CD4-positive, alpha-beta T cell treated with Interleukin-6 for 4 hours (primary cell): ENCODE results near the gene COBLL1.

ENCODE experiments used
- DNase-seq: peaks from one replicate; pipeline ENCODE4 v3.0.0-alpha.2; 2020; ENCODE audit warnings: mixed read lengths

COBLL1 gene

DNA sequence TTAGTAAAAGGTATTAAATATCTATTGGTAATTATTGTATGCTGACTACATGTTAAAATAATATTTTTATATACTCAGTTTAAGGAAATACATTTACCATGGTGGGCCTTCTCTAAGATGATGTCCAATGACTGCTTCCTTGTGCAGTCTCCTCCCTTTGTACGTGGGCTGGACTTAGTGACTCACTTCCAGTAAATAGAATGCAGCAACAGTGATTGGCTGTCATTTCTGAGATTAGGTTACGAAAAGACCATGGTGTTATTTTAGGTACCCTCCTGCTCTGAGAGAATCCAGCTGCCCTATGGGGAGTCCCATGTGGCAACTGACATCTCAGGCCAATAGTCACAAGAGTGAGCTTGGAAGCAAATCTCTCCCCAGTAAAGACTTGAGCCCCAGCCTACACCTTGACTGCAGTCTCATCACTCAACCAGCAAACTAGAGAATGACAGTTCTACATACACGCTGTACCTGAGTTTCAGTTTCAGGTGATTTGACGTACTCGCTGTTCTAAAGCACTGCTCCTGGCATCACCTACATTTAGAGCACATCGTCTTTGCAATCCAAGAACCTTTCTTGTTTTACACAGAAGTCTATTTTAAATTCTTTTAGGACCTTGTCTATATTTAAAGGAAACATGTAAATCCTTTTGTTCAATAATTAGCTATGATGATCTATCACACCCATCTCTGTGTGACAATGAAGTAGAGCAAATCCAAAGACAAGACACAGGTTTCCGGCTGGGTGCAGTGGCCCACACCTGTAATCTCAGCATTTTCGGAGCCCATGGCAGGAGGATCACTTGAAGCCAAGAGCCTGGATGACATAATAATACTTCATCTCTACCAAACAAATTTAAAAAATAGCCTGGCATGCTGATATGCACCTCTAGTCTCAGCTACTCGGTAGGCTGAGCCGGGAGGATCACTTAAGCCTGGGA, 87.2 kb downstream of the COBLL1 start:
- no peak for DNase-seq

DNA sequence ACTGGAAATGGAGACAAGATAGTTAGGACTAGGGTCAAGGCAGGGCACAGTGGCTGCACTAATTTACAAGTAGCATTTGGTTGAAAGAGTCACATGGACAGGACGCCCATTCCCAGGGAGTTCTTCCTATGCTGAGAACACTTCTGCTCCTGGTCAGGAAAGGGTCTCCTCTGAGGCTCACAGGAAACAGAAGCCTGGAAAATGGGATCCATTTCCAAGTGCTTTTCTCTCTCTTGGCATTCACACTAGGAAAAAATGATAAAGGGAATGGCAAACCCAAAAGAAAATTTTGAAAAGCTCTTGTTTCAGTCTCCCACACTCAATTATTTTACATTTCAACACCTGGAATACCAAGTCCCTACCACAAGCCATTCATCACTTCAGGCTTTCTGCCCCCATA, 88.7 kb downstream of the COBLL1 start:
- DNase-seq: no peak

DNA sequence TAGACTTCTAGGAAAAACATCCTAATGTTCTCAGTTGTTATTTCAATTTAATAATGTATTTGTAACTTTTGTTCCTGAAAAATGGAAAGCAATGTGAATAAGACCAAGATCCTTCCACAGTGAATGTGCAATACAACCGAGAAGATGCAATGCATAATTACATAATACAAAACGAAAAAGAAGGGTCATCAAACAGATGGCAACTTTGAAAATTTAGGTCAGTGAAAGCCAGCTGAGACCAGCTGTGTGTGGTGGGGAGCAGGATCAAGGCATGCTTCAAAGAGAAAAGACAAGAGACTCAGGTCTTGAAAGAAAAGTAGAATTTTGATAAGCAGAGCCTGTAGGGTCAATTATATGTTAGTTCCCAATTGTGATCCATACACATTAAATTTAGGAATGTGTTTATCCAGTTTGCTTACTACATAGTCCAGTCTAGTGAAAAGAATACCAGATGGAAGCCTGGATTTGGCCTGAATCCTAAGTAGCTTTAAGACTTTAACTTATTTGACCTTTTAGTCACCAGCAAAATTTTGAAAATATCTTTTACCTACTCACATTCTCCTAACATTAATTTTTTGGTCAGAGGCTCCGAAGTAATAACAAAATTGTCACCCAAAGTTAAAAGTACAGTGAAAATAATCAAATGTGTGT, 93.7 kb downstream of the COBLL1 start:
- no peak for DNase-seq

DNA sequence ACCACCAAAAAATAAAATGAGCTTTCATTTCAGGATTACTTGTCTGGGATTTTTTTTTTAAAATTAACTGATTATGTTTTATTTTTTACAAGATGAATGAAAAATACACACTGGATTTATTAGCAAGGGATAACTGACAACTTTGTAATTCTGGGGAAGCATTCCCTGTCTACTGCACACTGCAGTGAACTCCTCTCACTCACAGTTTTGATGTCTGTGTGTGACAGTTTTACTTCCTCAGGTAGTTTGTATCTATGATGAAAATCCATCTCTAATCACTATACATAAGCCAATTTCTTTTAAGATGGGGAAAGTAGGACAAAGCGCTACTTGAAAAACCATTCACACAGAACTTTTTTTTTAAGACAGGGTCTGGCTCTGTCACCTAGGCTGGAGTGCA, 94.5 kb downstream of the COBLL1 start:
- no peak for DNase-seq

DNA sequence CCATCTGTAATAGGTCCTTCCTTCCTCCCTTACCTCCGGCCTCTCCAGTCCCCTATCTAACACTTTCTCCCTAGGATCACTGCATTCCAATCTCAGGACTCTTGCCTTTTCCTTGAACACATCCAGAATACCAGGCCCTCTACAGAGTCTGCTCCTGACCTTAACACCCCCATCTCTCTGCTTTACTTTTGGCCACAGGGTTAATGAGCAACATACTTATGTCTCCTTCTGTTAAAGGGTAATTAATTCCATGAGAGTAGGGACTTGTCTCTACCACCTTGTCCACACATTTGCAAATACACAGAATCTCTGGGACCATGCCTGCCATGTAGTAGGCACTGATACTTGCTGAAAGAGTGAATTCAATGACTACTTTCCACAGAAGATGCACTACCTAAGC, 94.9 kb downstream of the COBLL1 start:
- no peak for DNase-seq

DNA sequence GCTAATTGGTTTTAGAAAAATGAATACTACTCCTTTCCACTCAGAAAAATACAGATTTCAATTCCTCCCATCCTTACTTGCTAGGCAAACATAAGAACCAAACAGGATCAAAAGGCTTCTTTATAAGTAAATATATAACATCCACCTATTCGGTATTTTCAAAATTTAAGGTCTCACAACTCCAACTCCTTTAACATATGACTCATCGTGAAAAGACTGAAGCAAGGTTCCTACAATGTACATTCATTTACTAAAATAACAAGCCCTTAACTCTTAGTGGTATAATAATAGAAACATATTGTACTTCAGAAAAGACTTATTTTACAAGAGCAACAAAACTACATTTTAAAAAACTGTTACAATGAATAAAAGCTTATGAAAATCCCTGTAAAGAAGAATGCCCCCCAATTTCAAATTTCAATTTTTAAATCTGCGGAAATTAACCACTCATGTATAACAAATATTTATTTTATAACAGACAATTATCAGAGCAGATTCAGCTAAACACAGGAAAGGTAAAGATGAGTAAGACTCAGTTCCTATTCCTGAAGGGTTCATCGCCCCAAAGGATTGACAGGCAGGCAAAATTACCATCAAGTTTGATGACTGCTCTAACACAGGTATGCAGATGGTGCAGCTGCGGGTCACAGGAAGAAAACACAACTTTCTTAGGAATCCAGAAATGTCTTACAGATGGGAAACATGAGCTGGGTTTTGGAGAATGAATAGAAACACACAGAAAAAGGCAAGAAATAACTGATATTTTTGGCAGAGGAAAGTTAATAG, 96.4 kb downstream of the COBLL1 start:
- DNase-seq: no peak

DNA sequence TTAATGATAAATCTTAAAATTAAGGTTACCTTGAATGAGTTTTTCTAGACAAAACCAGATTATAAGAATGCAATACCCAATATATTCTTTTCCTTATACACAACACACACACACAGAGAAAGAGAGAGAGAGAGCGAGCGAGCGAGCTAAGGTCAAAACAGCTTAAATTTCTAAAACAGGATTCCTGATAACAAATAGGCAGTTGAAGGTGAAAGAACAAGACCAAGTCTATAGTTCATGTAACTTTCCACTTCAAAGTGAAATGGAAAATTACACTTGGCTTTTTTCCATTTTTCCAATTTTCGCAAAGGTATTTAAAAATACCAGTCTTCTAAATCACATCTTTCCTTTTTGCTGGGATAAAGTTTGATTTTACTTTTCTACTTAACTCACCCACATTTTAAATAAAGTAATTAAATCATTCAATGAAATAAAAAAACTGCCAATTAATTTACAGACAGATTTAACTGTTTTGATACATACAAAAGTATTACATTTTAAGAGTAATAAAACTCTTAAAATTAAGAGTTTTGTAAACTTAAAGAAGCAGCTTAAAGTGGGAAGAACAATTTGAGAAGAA, 98.8 kb downstream of the COBLL1 start:
- DNase-seq: no peak

DNA sequence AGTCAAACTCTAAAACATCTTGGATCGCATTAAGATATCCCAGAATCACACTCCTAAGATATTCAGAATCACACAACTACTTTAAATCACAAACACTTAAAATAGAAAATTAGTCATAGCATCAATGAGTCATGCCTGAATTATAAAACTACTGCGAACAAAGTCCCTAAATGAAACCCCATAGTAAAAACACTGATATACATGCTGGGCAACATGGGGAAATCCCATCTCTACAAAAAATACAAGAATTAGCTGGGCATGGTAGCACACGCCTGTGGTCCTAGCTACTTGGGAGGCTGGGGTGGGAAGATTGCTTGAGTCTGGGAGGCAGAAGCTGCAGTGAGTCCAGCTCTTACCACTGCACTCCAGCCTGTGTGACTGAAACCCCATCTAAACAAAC, 101.7 kb downstream of the COBLL1 start:
- DNase-seq: no peak

DNA sequence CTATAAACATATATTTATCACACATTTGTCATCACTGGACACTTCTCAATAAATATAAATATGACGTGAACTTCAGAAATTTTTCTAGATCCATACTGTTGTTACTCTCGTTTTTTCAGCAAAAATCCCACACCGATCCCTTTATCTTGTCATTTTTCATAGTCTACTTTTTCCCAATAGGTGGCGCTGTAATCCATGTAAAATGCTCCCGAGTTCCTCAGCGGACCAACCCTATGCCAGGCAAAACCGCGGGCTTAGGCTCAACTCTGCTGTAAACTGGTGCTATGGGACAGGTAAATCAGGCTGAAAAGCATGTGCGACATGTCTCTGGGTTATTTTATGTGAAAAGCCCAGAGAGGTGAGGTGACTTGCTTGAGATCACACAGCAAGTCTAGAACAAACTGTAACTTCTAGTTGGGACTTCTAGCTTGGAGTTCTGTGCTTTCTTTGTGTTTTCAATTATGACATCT, 104.0 kb downstream of the COBLL1 start:
- DNase-seq: no peak

DNA sequence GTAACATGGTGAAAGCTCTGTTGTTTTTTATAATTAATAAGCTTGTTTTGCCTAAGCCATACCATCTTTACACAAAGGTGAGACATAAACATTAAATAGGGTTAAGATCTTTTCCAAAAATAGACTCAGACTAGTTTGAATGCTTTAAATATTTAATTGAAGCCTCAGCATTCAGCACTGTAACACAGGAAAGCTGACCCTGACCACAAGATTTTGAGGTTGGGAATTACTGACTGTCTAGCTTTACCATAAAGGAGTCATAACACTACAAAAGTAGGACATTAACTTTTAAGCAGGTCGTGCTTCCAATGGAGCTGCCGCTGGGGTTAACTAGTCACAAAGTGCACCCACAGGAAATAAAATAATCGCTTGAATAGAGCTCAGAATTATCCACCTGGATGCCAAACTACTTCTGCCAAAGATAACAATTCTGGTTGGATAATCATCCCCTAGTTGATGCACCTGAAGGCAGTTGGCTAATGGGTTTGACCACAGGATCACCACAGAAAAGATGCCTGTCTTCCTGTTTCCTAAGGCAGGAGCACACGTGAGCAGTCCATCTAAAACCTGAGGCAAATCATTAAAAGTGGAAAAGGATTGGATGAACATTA, 106.2 kb downstream of the COBLL1 start:
- DNase-seq: no peak

DNA sequence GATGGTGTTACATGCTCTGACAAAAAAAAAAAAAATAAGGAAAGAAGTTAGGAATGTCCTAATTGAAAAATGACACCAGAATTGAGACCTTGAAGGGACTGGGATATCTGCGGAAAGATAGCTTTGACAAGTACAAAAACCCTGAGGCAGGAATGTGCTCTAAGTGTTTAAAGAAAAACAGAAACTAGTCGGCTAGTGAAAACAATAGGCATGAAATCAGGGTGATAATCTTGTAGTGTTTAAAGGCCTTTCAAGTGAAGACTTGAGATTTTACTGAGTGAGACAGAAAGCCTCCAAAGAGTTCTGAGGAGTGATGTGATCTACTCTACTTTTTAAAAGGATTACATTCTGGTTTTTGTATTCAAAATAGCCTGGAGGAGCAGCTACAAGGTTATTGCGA, 107.4 kb downstream of the COBLL1 start:
- DNase-seq: no peak

DNA sequence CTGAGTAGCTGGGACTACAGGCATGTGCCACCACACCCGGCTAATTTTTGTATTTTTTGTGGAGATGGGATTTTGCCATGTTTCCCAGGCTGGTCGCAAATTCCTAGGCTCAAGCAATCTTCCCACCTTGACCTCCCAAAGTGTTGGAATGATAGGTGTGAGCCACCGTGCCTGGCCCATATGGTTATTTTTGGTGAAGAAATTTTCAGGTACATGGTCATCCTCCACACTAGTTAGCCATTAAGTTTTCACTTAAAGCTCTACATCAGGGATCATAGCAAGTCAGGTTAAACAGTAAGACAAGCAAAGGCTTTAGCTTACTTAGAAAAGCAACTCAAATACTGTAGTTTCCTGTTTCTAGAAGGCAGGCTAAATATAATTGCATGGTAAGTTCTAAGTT, 116.1 kb downstream of the COBLL1 start:
- DNase-seq: no peak

DNA sequence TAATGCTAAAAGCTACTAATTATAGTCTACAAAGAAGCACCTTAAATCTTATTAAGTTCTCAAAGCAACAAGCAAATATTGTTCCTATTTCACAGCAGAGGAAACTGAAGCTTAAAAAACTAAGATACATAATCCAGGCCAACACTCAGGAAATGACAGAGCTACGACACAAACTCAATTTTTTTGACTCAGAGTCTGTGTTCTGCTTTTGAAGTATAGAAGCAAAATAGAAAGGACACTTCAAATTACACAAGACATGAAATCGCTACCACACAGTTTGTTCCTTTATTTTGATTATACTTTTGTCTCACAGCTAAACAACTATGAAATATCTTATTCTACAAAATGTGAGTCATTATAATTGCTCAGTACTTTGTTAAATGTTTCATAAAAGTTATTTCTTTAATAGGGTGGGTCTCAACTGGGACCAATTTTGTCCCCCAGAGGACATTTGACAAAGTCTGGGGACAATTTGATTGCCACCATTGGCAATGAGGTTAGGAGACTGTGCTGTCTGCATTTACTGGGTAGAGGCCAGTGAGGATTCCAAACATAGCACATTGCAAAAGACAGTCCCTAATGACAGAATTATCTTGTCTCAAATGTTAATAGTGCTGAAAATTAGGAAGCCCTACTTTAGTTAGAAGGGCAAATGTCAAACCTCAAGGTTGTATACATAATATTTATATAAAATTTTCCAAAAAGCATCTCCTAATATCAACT, 118.8 kb downstream of the COBLL1 start:
- DNase-seq: no peak

DNA sequence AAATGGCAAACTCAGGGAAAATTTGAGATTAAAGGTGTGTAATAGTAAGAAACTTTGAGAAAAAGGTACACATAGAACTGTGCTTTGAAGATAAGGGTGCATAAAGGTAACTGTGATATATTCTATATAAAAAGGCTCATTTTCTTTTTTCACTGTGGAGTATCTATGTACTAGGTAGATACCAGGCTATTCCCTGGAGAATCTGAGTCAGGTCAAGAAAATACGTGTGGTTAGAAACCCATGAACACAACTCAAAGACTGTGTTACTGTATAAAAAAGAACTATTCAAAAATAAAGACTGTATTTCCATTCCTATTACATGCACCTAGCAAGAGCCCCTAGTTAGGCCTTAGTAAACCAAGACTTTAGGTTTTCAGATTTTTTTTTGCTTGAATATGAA, 120.2 kb downstream of the COBLL1 start:
- DNase-seq: no peak

DNA sequence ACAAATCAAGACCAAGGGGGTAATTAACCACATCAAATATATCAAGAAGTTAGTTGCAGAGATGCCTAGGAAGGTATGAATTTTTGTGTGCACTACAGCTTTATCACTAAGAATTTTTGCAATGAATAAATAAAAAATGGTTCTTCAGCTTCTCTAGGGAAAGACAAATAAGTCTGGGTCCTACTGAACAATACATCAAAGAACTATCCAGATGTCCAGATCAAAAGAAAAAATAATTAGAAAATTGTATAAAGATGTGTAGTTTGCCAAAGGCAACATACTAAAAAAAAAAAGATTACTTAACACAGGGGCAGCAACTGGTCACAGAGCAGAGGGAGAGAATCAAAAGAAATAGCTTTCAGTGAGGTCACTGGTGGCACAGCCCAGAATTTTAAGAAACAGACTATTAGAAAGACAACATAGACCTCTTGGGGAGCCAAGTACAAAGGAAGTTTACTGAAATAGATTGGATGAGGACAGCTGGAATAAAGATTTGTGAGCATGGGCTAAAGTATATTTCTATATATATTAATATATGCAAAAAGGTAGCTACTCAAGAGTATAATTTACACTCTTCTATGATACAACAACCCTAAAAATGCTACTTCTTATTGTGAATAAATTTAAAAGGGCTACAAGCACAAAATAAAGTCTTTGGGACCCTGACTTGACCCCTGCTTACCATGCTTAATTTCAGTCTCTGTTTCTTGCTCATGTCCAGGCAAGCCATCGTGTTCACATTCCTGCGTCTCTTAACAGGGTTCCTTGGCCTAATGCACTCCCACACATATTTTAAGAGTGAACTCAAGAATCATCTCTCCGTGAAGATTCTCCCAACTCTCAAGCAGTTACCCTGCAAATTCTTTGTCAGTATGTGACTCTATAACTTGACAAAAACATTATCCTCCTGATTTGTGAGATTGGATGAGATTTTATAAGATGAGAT, 121.4 kb downstream of the COBLL1 start:
- no peak for DNase-seq

DNA sequence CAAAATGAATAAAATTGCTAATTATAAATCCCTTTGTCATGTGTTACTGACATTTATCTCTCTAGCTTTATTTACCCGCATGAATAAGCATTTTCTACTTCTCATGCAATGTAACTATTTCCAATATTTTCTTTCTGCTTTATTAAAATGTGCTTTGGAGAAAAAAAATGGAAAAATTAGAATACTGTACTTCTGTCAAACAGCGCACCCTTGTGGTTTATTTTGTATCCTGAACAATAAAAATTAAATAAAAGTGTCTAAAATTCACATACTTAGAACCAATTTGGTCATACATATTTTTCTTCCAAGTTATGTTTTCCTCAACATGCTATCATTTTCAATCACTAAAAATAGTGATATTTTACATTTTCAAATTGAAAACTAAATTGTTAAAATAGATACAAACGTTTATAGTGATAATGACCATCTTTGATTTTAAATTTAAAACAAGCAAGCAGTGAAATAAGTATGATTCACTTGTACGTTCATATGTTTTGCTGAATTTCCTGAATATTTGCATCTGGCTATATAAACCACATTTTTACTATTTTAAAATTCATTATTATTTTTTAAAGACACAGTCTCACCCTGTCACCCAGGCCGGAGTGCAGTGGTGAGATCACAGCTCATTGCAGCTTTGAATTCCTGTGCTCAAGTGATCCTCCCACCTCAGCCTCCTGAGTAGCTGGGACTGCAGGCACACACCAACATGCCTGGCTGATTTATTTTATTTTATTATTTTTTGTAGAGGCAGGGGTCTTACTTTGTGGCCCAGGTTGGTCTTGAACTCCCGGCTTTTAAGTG, 124.4 kb downstream of the COBLL1 start:
- no peak for DNase-seq

DNA sequence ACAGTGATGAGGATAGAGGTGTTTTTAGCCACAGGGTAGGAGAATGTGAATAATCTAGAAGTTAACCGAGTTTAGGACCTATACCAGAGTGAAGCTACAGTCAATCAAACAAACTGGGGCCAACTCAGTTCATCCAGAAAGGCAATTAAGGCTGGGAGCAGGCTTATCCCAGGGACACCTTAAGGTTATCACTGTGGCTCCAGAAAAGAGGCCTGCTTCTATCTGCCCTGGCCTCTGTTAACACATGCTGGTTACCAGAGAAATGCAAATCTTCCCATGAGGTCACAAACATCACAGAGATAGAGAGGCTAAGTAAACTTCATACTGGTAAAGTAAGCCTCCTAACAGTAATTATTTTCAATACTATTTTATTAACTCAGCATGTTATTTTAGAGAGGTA, 127.2 kb downstream of the COBLL1 start:
- no peak for DNase-seq

DNA sequence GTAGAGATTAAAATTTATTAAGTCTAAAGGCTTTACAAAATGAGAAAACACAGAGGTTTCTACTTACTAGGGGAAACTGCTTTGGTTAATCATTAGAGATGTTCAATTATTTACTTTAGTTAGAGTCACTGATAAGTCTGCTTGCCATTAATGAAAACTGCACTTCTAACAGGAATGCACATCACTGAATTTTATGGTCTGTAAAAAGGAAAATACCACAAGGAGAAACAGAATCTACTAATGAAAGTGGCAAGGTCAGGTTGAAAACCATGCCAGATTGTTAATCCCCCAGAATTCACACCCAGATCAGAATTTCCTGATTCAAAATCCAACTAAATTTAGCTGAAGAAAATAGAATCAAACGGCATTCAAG, 129.9 kb downstream of the COBLL1 start:
- DNase-seq: no peak

DNA sequence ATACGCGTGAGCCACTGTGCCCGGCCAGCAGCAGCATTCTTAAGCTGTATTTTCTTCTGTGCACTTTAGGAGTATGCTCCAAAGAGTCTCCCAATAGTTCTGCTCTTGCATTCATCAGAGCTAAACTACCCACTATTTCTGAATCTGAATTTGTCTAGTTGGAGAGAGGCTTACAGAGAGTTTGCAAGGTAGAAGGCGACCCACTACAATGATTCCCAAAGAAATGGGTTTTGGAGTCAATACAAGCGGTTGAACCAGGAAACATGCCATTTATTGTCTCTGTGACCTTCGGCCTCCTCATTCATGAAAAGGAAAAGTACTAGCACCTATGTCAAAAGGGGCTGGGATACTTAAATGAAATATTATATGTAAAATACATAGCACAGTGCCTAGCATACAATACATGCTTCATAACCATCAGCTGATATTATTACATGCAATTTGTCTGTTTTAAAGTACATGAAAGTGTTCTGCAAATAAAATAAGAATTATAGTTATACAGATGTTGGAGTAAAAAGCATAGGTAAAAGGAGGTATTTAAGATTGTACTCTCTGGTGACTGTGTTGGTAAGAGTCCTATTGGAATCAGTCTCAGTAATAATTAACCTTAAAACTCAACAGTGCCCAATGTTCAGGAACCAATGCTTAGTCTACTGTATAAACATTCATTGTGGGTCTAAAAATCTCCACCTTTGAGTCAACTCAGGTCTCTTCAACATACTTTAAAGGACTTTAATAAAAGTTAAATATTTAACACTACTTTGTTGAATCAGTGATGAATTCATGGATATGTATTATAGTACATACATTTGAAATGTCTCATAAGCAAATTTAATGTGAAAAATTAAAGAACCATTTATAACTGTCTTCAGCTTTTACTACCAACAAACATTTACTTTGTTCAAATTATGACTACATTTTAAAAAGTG, 130.5 kb downstream of the COBLL1 start:
- no peak for DNase-seq
